ENCODE results near the gene KIF17. TPM values are rescaled to one million over a fixed set of nuclear protein-coding genes. Genes with fewer than 3 reads are reported as not detected.

The KIF17 gene
- total and polyA plus RNA-seq, 4 donors: 3.9 to 12.6 (median 6.7) TPM

DNA sequence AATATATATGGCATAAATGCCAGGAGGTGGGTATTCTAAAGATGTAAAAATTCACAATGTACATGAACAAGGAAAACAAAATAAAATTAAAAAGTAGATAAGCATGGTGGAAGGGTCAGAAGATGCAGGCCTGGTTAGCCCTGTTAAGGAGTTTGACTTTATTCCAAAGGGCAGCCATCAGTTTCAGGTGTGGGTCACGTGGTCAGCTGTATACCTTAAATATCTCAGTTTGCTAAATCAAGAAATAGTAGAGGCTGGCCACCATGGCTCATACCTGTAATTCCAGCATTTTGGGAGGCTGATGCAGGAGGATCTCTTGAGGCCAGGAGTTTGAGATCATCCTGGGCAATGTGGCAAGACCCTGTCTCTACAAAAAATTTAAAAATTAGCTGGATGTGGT lies 93.1 kb downstream of the KIF17 start:
- H3K27ac ChIP-seq (ENCODE audit: low read depth, low read length): no peak overlapping the region
- no peaks in the 10 kb centered on the region for H3K36me3 ChIP-seq (ENCODE audit: control insufficient read depth, insufficient read depth, low read length)
- no peak for DNase-seq (ENCODE audit: low read depth in 4 of 6, low spot score in 6 of 6)
- H3K4me3 ChIP-seq (ENCODE audit: low read depth, low read length): no peak overlapping the region
- H3K27me3 ChIP-seq (ENCODE audit: control insufficient read depth, insufficient read depth, low read length): no peaks in the 10 kb centered on the region
- no peaks in the 10 kb centered on the region for H3K9me3 ChIP-seq (ENCODE audit: control insufficient read depth, insufficient read depth, low read length)
- H3K4me1 ChIP-seq (ENCODE audit: control insufficient read depth, insufficient read depth, low read length): no peaks in the 10 kb centered on the region
- WGBS (ENCODE audit: insufficient coverage): no CpG with 5 or more reads among the region's 1 CpG

DNA sequence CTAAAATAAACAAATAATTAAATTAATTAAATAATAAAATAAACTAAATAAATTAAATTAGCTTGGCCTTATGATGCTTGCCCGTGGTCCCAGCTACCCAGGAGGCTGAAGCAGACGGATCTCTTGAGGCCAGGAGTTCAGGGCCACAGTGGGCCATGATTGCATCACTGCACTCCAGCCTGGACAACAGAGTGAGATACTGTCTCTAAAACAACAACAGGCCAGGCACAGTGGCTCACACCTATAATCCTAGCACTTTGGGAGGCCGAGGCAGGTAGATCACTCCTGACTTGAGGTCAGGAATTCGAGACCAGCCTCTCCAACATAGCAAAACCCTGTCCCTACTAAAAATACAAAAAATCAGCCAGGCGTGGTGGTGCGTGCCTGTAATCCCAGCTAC lies 96.8 kb downstream of the KIF17 start:
- no peaks in the 10 kb centered on the region for H3K36me3 ChIP-seq (ENCODE audit: control insufficient read depth, insufficient read depth, low read length)
- H3K9me3 ChIP-seq (ENCODE audit: control insufficient read depth, insufficient read depth, low read length): no peaks in the 10 kb centered on the region
- peaks cover 4% of the 10 kb centered on the region for H3K4me1 ChIP-seq (ENCODE audit: control insufficient read depth, insufficient read depth, low read length)
- no peaks in the 10 kb centered on the region for H3K27me3 ChIP-seq (ENCODE audit: control insufficient read depth, insufficient read depth, low read length)
- 98% methylated on average over 5 of the region's 6 CpGs for WGBS (ENCODE audit: insufficient coverage)
- no peak for DNase-seq (ENCODE audit: low read depth in 4 of 6, low spot score in 6 of 6)
- H3K27ac ChIP-seq (ENCODE audit: low read depth, low read length): no peak overlapping the region
- H3K4me3 ChIP-seq (ENCODE audit: low read depth, low read length): no peak overlapping the region

DNA sequence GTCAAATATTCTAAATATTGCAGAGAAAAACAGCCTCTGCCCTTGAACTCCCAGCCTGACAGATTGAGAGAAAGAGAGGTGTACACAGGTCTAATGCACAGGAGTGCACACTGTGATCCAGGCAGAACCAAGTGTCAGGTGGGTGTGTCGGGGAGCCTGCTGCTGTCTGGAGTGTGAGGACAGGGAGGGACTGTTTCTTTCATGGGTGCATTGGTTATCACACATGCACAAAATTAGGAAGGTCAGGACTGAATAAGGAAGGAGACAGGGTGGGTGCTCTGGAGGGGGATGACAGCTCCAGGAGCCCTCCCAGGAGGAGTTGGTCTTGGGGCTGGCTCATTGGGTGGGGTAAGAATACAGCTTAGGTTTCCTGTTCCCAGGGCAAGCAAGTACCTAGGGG lies 97.8 kb downstream of the KIF17 start:
- WGBS (ENCODE audit: insufficient coverage): 75% methylated on average over 1 of the region's 1 CpG
- Histone ChIP-seq H3K27me3 (ENCODE audit: control insufficient read depth, insufficient read depth, low read length) (no peaks in the 10 kb centered on the region), H3K4me3 (ENCODE audit: low read depth, low read length) (no peak overlapping the region), H3K36me3 (ENCODE audit: control insufficient read depth, insufficient read depth, low read length) (no peaks in the 10 kb centered on the region), H3K4me1 (ENCODE audit: control insufficient read depth, insufficient read depth, low read length) (peaks cover 4% of the 10 kb centered on the region), H3K27ac (ENCODE audit: low read depth, low read length) (no peak overlapping the region), H3K9me3 (ENCODE audit: control insufficient read depth, insufficient read depth, low read length) (no peaks in the 10 kb centered on the region)
- no peak for DNase-seq (ENCODE audit: low read depth in 4 of 6, low spot score in 6 of 6)

DNA sequence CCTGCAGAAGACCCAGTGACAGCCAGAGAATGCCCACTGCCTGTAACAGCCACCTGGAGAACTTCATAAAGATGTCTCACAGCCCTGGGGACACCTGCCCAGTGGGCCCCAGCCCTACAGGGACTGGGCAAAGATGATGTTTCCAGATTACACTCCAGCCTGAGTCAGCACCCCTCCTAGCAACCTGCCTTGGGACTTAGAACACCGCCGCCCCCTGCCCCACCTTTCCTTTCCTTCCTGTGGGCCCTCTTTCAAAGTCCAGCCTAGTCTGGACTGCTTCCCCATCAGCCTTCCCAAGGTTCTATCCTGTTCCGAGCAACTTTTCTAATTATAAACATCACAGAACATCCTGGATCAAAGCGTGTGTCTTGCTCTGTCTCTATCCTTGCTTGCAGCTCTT lies 99.3 kb downstream of the KIF17 start:
- H3K4me3 ChIP-seq (ENCODE audit: low read depth, low read length): no peak overlapping the region
- H3K36me3 ChIP-seq (ENCODE audit: control insufficient read depth, insufficient read depth, low read length): no peaks in the 10 kb centered on the region
- no peaks in the 10 kb centered on the region for H3K27me3 ChIP-seq (ENCODE audit: control insufficient read depth, insufficient read depth, low read length)
- H3K4me1 ChIP-seq (ENCODE audit: control insufficient read depth, insufficient read depth, low read length): peaks cover 10% of the 10 kb centered on the region
- 73% methylated on average over 2 of the region's 4 CpGs for WGBS (ENCODE audit: insufficient coverage)
- no peaks in the 10 kb centered on the region for H3K9me3 ChIP-seq (ENCODE audit: control insufficient read depth, insufficient read depth, low read length)
- H3K27ac ChIP-seq (ENCODE audit: low read depth, low read length): no peak overlapping the region
- no peak for DNase-seq (ENCODE audit: low read depth in 4 of 6, low spot score in 6 of 6)

DNA sequence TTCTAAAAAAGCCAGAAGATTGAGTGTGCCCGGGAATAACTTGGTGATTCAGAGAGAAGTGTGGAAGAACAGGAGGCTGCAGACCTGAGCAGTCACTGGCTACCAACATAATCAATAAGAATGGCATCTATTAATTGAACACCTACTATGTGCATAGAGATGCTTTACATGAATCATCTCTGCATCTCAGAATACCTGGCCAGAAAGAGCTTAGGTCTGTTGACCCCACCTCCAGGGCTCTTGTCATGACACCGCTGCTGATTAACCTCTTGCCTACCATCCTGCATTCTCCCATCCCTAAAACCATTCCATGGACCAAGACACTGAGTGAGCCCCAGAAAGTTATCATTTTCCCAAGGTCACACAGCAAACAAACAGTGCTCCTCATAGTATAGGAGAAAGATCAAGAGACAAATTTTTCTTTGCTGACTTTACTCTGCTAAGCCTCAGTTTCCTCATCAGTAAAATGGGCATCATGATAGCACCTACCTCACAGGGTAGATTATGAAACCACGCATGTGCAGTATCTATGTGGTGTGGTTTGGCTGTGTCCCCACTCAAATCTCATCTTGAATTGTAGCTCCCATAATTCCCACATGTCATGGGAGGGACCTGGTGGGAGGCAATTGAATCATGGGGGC lies 100.8 kb downstream of the KIF17 start:
- Histone ChIP-seq H3K27ac (ENCODE audit: low read depth, low read length) (no peak overlapping the region), H3K9me3 (ENCODE audit: control insufficient read depth, insufficient read depth, low read length) (no peaks in the 10 kb centered on the region), H3K36me3 (ENCODE audit: control insufficient read depth, insufficient read depth, low read length) (no peaks in the 10 kb centered on the region), H3K27me3 (ENCODE audit: control insufficient read depth, insufficient read depth, low read length) (no peaks in the 10 kb centered on the region), H3K4me3 (ENCODE audit: low read depth, low read length) (no peak overlapping the region), H3K4me1 (ENCODE audit: control insufficient read depth, insufficient read depth, low read length) (peaks cover 12% of the 10 kb centered on the region)
- no peak for DNase-seq (ENCODE audit: low read depth in 4 of 6, low spot score in 6 of 6)
- WGBS (ENCODE audit: insufficient coverage): 88% methylated on average over 1 of the region's 3 CpGs

- Histone ChIP-seq H3K27me3 (ENCODE audit: control insufficient read depth, insufficient read depth, low read length) (no peaks in the 10 kb centered on the region), H3K36me3 (ENCODE audit: control insufficient read depth, insufficient read depth, low read length) (no peaks in the 10 kb centered on the region), H3K4me1 (ENCODE audit: control insufficient read depth, insufficient read depth, low read length) (peaks cover 12% of the 10 kb centered on the region), H3K4me3 (ENCODE audit: low read depth, low read length) (no peak overlapping the region), H3K27ac (ENCODE audit: low read depth, low read length) (no peak overlapping the region), H3K9me3 (ENCODE audit: control insufficient read depth, insufficient read depth, low read length) (no peaks in the 10 kb centered on the region)
- WGBS (ENCODE audit: insufficient coverage): 51% methylated on average over 17 of the region's 20 CpGs
- peak in 1 of 6 donors; percentile 70 for DNase-seq (ENCODE audit: low read depth in 4 of 6, low spot score in 6 of 6)
These were observed 101.6 kb downstream of the KIF17 start for GRCh38 chr1:20615946-20616846.

- H3K27ac ChIP-seq (ENCODE audit: low read depth, low read length): no peak overlapping the region
- 34% methylated on average over 3 of the region's 3 CpGs for WGBS (ENCODE audit: insufficient coverage)
- peaks cover 12% of the 10 kb centered on the region for H3K4me1 ChIP-seq (ENCODE audit: control insufficient read depth, insufficient read depth, low read length)
- H3K4me3 ChIP-seq (ENCODE audit: low read depth, low read length): no peak overlapping the region
- H3K36me3 ChIP-seq (ENCODE audit: control insufficient read depth, insufficient read depth, low read length): no peaks in the 10 kb centered on the region
- no peaks in the 10 kb centered on the region for H3K9me3 ChIP-seq (ENCODE audit: control insufficient read depth, insufficient read depth, low read length)
- H3K27me3 ChIP-seq (ENCODE audit: control insufficient read depth, insufficient read depth, low read length): no peaks in the 10 kb centered on the region
- DNase-seq (ENCODE audit: low read depth in 4 of 6, low spot score in 6 of 6): no peak
These were observed 103.7 kb downstream of the KIF17 start for GRCh38 chr1:20614131-20614579.

Other genes starting within 250 kb of the KIF17 start
- 10 to 100 TPM; 36.4 to 93.3 TPM for gene CAMK2N1, start 231.8 kb downstream of the KIF17 start, total RNA-seq
- 100 to 1,000 TPM; 300 to 385 TPM for gene CAMK2N1, start 231.8 kb downstream of the KIF17 start, polyA plus RNA-seq (ENCODE audit: insufficient read length in 2 of 2)
- 10 to 100 TPM; 23.6 to 31.7 TPM for gene MUL1, start 209.9 kb downstream of the KIF17 start, total RNA-seq
- 10 to 100 TPM; 30.9 to 34.4 TPM for gene MUL1, start 209.9 kb downstream of the KIF17 start, polyA plus RNA-seq (ENCODE audit: insufficient read length in 2 of 2)
- gene FAM43B, start 165.4 kb downstream of the KIF17 start, total RNA-seq: 1 to 10 TPM; 3.0 TPM
- 10 to 100 TPM; 14.1 to 14.4 TPM for gene FAM43B, start 165.4 kb downstream of the KIF17 start, polyA plus RNA-seq (ENCODE audit: insufficient read length in 2 of 2)
- gene CDA, start 128.9 kb downstream of the KIF17 start, total RNA-seq: 1 to 10 TPM in 1 of 2 donors, under 1 TPM in 1; 0.61 to 1.8 TPM
- gene CDA, start 128.9 kb downstream of the KIF17 start, polyA plus RNA-seq (ENCODE audit: insufficient read length in 2 of 2): under 1 TPM; 0.57 to 0.99 TPM
- gene PINK1, start 84.5 kb downstream of the KIF17 start, total RNA-seq: 100 to 1,000 TPM; 106 to 125 TPM
- gene PINK1, start 84.5 kb downstream of the KIF17 start, polyA plus RNA-seq (ENCODE audit: insufficient read length in 2 of 2): 100 to 1,000 TPM; 153 to 164 TPM
- 100 to 1,000 TPM; 124 to 205 TPM for gene DDOST, start 56.6 kb downstream of the KIF17 start, total RNA-seq
- gene DDOST, start 56.6 kb downstream of the KIF17 start, polyA plus RNA-seq (ENCODE audit: insufficient read length in 2 of 2): 100 to 1,000 TPM; 140 to 170 TPM
- 1 to 10 TPM; 1.5 to 4.0 TPM for gene SH2D5, start 14.7 kb upstream of the KIF17 start, total RNA-seq
- gene SH2D5, start 14.7 kb upstream of the KIF17 start, polyA plus RNA-seq (ENCODE audit: insufficient read length in 2 of 2): 1 to 10 TPM; 6.2 to 8.7 TPM
- gene HP1BP3, start 69.3 kb upstream of the KIF17 start, total RNA-seq: 100 to 1,000 TPM; 240 to 301 TPM
- gene HP1BP3, start 69.3 kb upstream of the KIF17 start, polyA plus RNA-seq (ENCODE audit: insufficient read length in 2 of 2): 100 to 1,000 TPM; 271 to 302 TPM

Data from spinal cord (tissue), 10 donors.